ENCODE results near the gene FUS.

- TF ChIP-seq ZNF567 (CRISPR knock-in tag; IDR thresholded peaks at IDR 0.05; ENCODE audit: borderline replicate concordance) (no peak), ZZZ3 (CRISPR knock-in tag; IDR thresholded peaks at IDR 0.05; ENCODE audit: borderline replicate concordance) (no peak), GABPA (IDR thresholded peaks at IDR 0.05; ENCODE audit: low read depth, low read length) (no peak), GABPA (CRISPR knock-in tag; IDR thresholded peaks at IDR 0.05; ENCODE audit: low read depth) (no peak), ATF6 (CRISPR knock-in tag; conservative IDR thresholded peaks at IDR 0.05) (no peak), MYC (CRISPR knock-in tag; IDR thresholded peaks at IDR 0.05; ENCODE audit: borderline replicate concordance) (no peak), CTCF (CRISPR knock-in tag; IDR thresholded peaks at IDR 0.05) (no peak), BHLHE40 (IDR thresholded peaks at IDR 0.05; ENCODE audit: low read length) (no peak), AGO1 (IDR thresholded peaks at IDR 0.05; ENCODE audit: low read depth, low read length, poor library complexity, severe bottlenecking) (no peak), ZUFSP (CRISPR knock-in tag; IDR thresholded peaks at IDR 0.05; ENCODE audit: borderline replicate concordance) (no peak), ZNF639 (CRISPR knock-in tag; conservative IDR thresholded peaks at IDR 0.05) (no peak), MLX (CRISPR knock-in tag; IDR thresholded peaks at IDR 0.05) (no peak)
These were observed 46.9 kb upstream of the FUS start for GRCh38 chr16:31133046-31133501.

Measured in HepG2 (cell line).